Measurements from ENCODE around the gene CLASRP. TPM values are rescaled to one million over a fixed set of nuclear protein-coding genes. Genes with fewer than 3 reads are reported as not detected.
A peak's percentile ranks its signal among the peaks of the same experiment; 100 is the strongest.

The CLASRP gene
- total RNA-seq, 1 donor from 2014 or later: 31.7 TPM

DNA sequence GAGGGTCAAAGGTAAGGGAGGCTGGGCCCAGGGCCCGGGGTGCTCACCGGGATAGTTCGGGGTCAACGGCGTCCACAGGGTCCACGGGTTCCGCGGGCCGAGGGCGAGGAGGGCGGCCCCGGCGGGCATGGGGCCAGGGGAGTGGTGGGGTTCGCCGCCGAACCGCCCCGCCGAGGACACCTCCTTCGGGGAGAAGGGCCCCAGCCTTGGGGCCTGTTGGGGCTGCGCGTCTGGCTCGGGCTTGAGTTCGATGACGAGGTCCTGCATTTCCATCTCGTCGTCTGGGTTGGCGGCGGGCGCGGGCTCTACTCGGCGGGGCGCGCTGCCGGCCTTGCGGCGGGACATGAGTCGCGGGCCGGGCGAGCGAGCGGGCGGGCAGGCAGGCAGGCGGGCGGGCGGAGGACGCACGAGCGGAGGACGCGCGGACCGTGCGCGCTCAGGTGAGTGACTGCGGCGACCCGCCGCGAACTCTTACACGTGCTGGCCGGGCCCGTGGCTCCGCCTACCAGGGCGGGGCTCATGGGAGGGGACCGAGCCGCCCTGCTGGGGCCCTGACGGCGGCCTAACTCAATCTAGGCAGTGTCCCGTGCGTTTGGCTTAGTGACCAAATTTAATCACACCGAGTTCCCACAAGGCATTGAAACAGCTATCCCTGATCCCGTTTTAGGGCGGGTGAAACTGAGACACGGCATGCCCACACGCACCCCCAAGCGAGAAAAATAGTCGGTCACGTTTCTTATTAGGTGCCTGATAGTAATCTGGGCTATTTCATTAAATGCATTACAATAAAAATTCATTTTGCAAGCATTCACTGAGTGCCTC, 37.4 kb downstream of the CLASRP start, which contains the start of gene ZNF296:
Gene ZNF296 (minus strand): TSS at position 450 of the 822 bp plus-strand sequence. CDS start 105 bp downstream, at position 345.
- DNase-seq: peak; percentile 86
- intact Hi-C loops (cut with DNase I): no loop called here
- peak; percentile 73 for ATAC-seq (ENCODE audit: poor library complexity)

GRCh38 chr19:45076851-45077730, 38.2 kb downstream of the CLASRP start:
- intact Hi-C loops (cut with DNase I): no loop called here
- no peak for DNase-seq
- no peak for ATAC-seq (ENCODE audit: poor library complexity)

DNA sequence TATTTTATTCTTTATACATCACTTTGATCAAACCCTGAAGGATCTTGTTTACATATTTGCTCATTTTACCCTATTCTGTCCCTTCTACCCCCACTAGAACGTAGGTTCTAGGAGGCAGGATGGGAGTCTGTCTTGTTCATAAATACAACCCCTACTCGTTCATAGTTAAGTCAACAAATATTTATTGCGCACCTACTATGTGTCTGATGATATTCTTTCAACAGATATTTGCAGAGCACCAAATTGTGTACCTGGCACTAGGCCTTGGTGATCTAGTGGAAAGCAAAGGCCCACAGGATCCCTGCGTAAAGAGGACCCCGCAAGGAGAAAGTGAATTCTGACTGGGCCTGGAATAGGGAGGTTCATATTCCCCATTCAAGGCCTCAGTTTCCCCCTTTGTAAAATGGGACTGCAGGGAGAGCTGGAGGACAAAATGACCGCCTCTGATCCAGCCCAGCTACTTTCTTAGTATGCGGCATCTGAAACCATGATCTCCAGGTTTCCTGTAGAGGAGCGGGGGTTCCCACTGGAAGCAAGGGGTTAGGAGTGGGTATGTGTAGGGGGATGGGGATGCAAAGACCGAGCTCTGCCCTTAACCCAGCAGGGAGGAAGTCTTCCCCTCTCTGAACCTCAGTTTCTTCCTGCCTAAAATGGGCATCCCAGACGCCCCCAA, 39.7 kb downstream of the CLASRP start:
- ATAC-seq (ENCODE audit: poor library complexity) (peak; percentile 5), DNase-seq (no peak)
- intact Hi-C loops (cut with DNase I): no loop called here

DNA sequence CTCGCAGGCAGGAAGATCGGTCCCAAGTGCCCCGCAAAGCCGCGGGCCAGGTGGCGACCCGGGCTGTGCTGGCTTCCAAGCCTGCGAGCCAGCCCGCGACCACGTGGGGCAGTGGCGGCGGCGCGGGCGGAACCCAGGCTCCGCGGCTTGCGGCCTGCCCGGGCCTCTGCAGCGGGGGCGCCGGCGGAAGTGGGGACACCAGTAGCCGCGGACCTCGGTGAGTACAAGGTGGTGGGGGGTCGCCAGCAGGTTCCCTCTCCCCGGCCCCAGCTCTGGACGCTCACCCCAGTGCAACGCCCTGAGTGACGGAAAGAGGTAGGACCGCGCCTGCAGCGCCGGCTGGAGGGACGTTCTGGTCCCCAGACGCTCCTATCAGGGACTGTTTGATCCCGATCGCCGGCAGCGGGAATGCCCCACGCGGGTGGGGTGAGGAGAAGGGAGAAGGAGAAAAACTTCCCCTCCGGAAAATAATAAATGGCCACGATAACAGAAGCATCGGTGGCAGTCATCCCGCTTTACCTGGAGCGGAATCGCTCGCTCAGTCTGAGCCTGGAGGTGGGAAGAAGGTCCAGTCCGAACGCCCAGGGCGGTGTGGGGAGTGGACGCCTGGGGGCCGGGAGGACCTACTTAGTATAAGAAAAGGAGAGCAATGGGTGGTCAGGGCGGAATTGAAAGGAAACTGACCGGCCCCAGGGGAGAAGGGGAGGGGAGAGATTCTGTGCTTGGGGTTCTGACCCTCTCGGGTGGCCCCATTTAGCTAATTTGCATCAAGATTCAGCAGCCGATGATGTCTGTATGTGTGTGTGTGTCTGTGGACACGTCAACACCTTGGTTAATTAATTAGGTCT, 40.4 kb downstream of the CLASRP start, which contains the start of gene GEMIN7:
Gene GEMIN7 (plus strand): TSS at position 198 of the 848 bp plus-strand sequence. CDS start 10,855 bp downstream, outside the sequence.
- intact Hi-C loops (cut with DNase I): no loop called here
- peak; percentile 93 for ATAC-seq (ENCODE audit: poor library complexity)
- DNase-seq: peak; percentile 88

DNA sequence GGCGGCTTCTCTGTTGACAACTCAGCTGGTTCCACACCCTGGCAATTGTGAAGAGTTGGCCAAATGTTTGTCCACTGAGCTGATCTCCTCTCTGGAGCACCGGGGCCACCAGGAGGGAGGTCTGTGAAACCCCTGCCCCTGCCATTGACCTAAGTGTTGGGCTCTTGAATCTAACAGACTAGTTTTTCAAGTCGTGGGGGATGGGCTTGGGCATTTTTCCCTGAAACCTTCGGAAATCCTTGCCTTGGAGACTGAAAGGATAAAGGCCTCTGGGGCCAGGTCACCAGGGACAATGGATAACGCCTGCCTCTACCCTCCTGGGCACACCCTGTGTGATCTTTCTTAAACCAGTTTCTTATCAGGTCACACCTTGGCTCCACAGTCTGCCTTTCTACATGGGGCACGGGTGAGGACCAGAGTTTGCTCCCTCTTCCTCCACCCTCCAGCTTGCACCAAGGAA, 41.1 kb downstream of the CLASRP start:
- intact Hi-C loops (cut with DNase I): no loop called here
- DNase-seq (no peak), ATAC-seq (ENCODE audit: poor library complexity) (no peak)

DNA sequence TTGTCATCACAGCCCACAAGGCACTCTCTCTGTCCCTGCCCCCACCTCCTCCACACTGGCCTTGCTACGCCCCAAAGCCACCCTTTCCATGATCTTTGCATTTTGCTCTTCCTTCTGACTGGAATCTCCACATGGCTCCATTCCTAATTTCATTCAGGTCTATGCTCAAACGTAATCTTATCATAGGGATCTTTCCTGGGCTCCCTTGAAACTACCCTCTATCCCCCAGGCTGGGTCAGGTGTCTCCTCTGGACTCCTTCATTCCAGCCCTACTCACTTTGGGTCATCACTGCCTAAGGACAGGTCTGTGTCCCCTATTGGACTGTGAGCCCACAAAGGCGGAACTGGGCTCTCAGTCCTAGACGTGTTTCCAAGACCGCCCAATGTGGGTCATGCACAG, 43.3 kb downstream of the CLASRP start:
- no peak for ATAC-seq (ENCODE audit: poor library complexity)
- DNase-seq: no peak
- intact Hi-C loops (cut with DNase I): no loop called here

DNA sequence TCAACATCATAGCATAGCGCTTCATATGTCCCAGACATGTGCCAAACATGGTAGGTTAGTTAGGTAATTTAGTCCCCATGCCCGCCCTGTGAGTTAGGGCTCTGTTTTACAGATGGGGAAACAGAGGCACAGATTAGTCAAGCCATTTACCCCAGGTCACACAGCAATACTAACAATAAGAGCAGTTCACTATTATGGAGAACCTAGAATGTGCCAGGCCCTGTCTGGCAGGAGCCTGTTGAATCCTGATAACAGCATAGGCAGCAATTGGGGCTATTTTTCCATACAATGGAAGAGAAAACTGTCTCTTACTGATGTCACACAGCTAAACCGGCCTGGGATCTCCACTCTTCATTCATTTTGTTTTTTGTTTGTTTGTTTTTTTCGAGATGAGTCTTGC, 47.6 kb downstream of the CLASRP start:
- intact Hi-C loops (cut with DNase I): no loop called here
- no peak for DNase-seq
- ATAC-seq (ENCODE audit: poor library complexity): no peak

GRCh38 chr19:45087531-45087930, 48.7 kb downstream of the CLASRP start:
- ATAC-seq (ENCODE audit: poor library complexity) (no peak), DNase-seq (no peak)
- intact Hi-C loops (cut with DNase I): no loop called here

GRCh38 chr19:45090034-45090433, 51.2 kb downstream of the CLASRP start:
- no peak for ATAC-seq (ENCODE audit: poor library complexity)
- intact Hi-C loops (cut with DNase I): loop anchor here (5.0 kb wide), 1 partner anchor 87 kb away; the partner anchor contains the start of genes BLOC1S3 and TRAPPC6A

GRCh38 chr19:45090606-45091005, 51.8 kb downstream of the CLASRP start:
- intact Hi-C loops (cut with DNase I): loop anchor here (5.0 kb wide), 1 partner anchor 87 kb away; the partner anchor contains the start of genes BLOC1S3 and TRAPPC6A
- no peak for DNase-seq
- no peak for ATAC-seq (ENCODE audit: poor library complexity)

More at GRCh38 chr19:45090034-45090433, 51.2 kb downstream of the CLASRP start:
- no peak for DNase-seq

GRCh38 chr19:45091031-45091923, 52.4 kb downstream of the CLASRP start:
- intact Hi-C loops (cut with DNase I): loop anchor here (5.0 kb wide), 1 partner anchor 86 kb away; the partner anchor contains the start of genes BLOC1S3 and TRAPPC6A
- DNase-seq (peak; percentile 99), ATAC-seq (ENCODE audit: poor library complexity) (peak; percentile 96)

DNA sequence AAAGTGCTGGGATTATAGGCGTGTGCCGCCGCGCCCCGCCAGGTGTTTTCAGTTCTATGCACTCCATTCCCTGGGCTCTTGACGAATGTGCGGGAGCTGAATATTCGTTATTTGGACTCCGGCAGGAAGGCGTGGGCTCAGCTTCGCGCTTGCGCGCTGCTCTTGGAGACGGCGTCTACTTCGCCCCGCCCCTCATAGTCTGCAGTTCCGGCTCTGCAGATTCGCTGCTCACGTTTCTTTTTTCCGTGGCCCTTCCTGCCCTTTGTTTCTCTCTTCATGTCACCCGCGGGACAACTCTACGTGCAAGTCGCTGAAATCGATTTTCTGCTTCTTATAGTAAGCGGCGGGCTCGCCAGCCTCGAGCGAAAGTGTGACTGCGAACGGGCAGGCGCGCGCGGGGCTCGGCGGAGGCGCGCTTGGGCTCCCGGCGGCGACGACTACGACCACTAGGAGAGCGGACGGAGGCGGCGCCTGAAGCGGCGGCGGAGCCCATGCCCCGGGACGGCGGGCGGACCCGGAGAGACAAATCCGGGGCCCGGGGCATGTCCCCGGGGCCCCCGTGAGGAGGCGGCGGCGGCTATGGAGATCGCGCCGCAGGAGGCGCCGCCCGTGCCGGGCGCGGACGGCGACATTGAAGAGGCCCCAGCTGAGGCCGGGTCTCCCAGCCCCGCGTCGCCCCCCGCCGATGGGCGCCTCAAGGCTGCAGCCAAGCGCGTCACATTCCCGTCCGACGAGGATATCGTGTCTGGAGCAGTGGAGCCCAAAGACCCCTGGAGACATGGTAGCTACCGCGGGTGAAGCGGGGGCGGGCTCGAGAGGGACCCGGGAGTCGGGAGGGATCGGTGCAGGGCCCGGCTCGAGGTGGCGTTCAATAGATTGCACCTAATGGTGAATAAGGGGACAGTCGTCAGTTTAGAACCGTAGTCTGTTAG, 54.2 kb downstream of the CLASRP start, which contains the start of gene PPP1R37:
Gene PPP1R37 (plus strand): TSS at position 433 of the 932 bp plus-strand sequence. CDS start 147 bp downstream, at position 580.
- peak; percentile 93 for ATAC-seq (ENCODE audit: poor library complexity)
- DNase-seq: peak; percentile 96
- intact Hi-C loops (cut with DNase I): loop anchor here (5.0 kb wide), 1 partner anchor 84 kb away; the partner anchor contains the start of genes BLOC1S3 and TRAPPC6A

GRCh38 chr19:45094137-45094536, 55.3 kb downstream of the CLASRP start:
- intact Hi-C loops (cut with DNase I): loop anchor here (5.0 kb wide), 1 partner anchor 83 kb away; the partner anchor contains the start of genes BLOC1S3 and TRAPPC6A
- ATAC-seq (ENCODE audit: poor library complexity) (no peak), DNase-seq (no peak)

DNA sequence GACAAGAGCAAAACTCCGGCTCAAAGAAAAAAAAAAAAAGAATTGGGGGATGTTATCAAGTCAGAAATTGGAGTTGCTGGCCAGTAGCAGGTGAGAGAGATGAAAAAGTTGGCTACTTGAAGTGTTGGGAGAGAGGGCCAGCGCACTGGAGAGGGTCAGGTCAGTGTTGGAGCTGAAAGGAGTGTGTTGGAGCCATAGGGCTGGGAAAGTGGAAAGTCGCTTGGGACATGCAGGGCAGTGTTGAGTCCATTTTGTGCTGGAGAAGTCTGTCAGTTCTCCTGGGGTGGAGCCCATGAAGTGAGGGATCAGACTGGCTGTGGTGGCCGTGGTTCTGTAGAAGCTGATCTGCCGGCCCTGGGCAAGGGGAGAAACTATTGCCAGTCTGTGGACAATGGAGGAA, 55.9 kb downstream of the CLASRP start:
- DNase-seq (no peak), ATAC-seq (ENCODE audit: poor library complexity) (no peak)
- intact Hi-C loops (cut with DNase I): loop anchor here (5.0 kb wide), 1 partner anchor 83 kb away; the partner anchor contains the start of genes BLOC1S3 and TRAPPC6A

Data from Right ventricle myocardium superior (tissue), 1 donor.